ENCODE results near the gene OAS2. TPM values are rescaled to one million over a fixed set of nuclear protein-coding genes. Genes with fewer than 3 reads are reported as not detected.

The OAS2 gene
- total RNA-seq, 1 donor from 2014 or later = 0.41 TPM

DNA sequence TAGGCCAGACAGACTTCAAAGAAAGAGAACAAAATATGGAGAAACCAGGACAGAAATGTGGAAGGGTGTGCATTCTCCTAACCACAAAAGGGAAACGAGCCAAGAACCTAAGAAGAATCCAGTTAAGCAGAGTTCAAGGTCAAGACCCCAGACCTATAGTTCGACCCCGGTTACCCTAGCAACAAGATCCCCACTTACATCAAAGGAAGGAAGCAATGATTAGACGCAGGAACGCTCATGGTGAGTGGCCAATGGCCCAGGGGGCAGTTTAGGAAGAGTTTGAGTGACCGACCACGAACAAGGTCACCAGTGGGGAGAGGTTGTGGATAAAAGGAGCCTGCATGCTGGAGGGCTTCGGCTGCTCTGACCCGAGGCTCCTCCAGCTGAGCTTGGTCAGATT, 36.2 kb downstream of the OAS2 start:
- Mint-ChIP-seq H3K4me3 (ENCODE audit: unreplicated experiment) (no peak overlapping the region), H3K9me3 (ENCODE audit: unreplicated experiment) (no peaks in the 10 kb centered on the region), H3K4me1 (ENCODE audit: unreplicated experiment) (peaks cover 6% of the 10 kb centered on the region), H3K36me3 (ENCODE audit: low read depth, unreplicated experiment) (no peaks in the 10 kb centered on the region), H3K27ac (ENCODE audit: unreplicated experiment) (no peak overlapping the region), H3K27me3 (ENCODE audit: unreplicated experiment) (no peaks in the 10 kb centered on the region)
- TF ChIP-seq, protein P1, sequence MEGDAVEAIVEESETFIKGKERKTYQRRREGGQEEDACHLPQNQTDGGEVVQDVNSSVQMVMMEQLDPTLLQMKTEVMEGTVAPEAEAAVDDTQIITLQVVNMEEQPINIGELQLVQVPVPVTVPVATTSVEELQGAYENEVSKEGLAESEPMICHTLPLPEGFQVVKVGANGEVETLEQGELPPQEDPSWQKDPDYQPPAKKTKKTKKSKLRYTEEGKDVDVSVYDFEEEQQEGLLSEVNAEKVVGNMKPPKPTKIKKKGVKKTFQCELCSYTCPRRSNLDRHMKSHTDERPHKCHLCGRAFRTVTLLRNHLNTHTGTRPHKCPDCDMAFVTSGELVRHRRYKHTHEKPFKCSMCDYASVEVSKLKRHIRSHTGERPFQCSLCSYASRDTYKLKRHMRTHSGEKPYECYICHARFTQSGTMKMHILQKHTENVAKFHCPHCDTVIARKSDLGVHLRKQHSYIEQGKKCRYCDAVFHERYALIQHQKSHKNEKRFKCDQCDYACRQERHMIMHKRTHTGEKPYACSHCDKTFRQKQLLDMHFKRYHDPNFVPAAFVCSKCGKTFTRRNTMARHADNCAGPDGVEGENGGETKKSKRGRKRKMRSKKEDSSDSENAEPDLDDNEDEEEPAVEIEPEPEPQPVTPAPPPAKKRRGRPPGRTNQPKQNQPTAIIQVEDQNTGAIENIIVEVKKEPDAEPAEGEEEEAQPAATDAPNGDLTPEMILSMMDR (IDR thresholded peaks at IDR 0.05; ENCODE audit: unreplicated experiment) = no peak
- DNase-seq (ENCODE audit: low spot score) = no peak

DNA sequence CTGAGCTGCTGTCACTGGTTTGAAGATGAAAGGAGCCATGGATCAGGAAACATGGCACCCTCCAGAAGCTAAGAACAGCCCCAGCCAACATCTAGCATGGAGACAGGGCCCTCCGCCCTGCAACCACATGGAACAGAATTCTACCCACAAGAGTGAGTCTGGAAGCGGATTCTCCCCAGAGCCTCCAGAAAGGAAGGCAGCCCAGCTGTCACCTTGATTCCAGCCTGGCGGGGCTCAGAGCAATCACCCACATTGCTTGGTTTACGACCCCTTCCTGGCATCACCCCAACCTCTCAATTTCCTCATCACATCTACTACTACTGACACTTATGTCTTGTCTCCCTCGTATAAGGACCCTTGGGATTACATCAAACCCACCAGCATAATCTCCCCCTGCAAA, 38.5 kb downstream of the OAS2 start:
- no peak overlapping the region for H3K4me3 Mint-ChIP-seq (ENCODE audit: unreplicated experiment)
- no peak overlapping the region for H3K27ac Mint-ChIP-seq (ENCODE audit: unreplicated experiment)
- no peaks in the 10 kb centered on the region for H3K36me3 Mint-ChIP-seq (ENCODE audit: low read depth, unreplicated experiment)
- DNase-seq (ENCODE audit: low spot score) = no peak
- no peaks in the 10 kb centered on the region for H3K27me3 Mint-ChIP-seq (ENCODE audit: unreplicated experiment)
- TF ChIP-seq, protein P1 (IDR thresholded peaks at IDR 0.05; ENCODE audit: unreplicated experiment) = no peak
- peaks cover 6% of the 10 kb centered on the region for H3K4me1 Mint-ChIP-seq (ENCODE audit: unreplicated experiment)
- no peaks in the 10 kb centered on the region for H3K9me3 Mint-ChIP-seq (ENCODE audit: unreplicated experiment)

DNA sequence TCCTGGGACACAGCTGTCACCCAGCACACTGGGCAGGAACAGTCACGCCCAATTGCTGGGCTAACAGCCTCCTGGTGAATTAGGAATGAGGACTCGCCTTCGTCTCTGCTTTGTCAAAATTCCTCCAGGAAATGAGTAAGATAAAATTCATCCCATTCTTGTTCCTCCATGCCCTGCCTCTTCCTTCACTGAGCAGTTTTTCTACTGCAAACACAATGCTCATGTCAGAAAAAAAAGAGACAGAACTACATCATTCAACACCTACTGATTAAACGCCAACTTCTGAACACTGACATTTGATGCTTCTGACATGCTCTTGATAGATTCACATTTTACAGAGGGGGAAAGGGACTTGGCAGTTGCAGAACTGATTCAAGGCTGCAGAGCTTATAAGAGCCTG, 40.7 kb downstream of the OAS2 start:
- no peak overlapping the region for H3K27ac Mint-ChIP-seq (ENCODE audit: unreplicated experiment)
- H3K36me3 Mint-ChIP-seq (ENCODE audit: low read depth, unreplicated experiment) = no peaks in the 10 kb centered on the region
- H3K9me3 Mint-ChIP-seq (ENCODE audit: unreplicated experiment) = no peaks in the 10 kb centered on the region
- DNase-seq (ENCODE audit: low spot score) = no peak
- H3K27me3 Mint-ChIP-seq (ENCODE audit: unreplicated experiment) = no peaks in the 10 kb centered on the region
- TF ChIP-seq, protein P1 (IDR thresholded peaks at IDR 0.05; ENCODE audit: unreplicated experiment) = no peak
- H3K4me1 Mint-ChIP-seq (ENCODE audit: unreplicated experiment) = peaks cover 6% of the 10 kb centered on the region
- H3K4me3 Mint-ChIP-seq (ENCODE audit: unreplicated experiment) = no peak overlapping the region

DNA sequence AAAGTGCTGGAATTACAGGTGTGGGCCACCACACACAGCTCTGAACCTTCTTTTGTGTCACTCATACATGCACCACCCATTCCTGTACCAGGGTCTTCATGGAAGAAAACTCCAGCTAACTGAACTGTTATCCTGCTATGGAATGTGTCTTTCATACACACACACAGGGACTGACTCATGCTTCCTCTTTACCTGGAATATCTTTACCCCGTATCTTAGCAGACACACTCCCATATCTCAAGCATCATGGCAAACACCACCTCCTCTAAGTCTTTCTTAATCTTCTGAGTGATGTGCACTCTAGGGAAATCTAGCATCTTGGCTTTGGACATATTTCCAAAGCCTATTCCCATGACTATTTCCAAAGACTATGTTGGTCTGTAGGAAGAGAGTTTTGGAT, 43.2 kb downstream of the OAS2 start:
- H3K4me1 Mint-ChIP-seq (ENCODE audit: unreplicated experiment) = peaks cover 6% of the 10 kb centered on the region
- H3K4me3 Mint-ChIP-seq (ENCODE audit: unreplicated experiment) = no peak overlapping the region
- TF ChIP-seq, protein P1 (IDR thresholded peaks at IDR 0.05; ENCODE audit: unreplicated experiment) = no peak
- no peaks in the 10 kb centered on the region for H3K9me3 Mint-ChIP-seq (ENCODE audit: unreplicated experiment)
- no peaks in the 10 kb centered on the region for H3K36me3 Mint-ChIP-seq (ENCODE audit: low read depth, unreplicated experiment)
- no peak overlapping the region for H3K27ac Mint-ChIP-seq (ENCODE audit: unreplicated experiment)
- no peak for DNase-seq (ENCODE audit: low spot score)
- no peaks in the 10 kb centered on the region for H3K27me3 Mint-ChIP-seq (ENCODE audit: unreplicated experiment)

DNA sequence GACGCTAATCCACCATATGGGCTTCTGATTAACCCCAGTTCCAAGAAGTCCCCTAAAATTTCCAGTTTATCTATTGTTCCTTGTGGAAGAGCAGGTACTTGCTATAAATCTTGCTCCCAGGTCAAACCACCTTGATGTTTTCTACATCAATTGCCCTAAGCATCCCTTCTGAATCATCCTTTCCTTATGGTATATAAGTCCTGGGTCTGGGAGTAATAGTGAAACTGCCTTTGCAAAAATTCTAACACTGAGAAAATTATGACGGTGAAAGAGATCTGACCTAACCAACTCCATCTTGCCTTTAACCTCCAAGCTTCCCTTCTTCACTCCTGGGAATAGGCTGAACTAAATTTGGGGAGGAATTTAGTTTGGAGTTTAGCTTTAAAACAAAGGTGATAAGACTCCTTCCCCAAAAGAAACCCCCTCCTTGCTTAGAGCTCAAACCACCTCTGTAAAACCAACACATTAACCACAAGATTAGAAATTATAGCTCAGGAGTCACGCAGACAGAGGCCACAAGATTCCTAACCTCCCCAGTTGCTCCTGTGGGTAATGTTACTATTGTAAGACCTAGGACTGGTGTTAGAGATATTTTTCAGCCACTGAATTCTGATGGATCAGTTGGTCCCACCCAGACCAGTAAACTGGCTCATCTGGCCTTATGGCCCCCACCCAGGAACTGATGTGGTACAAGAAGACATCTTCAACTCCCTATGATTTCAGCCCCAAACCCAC, 44.4 kb downstream of the OAS2 start:
- Mint-ChIP-seq H3K27ac (ENCODE audit: unreplicated experiment) (no peak overlapping the region), H3K4me1 (ENCODE audit: unreplicated experiment) (peaks cover 6% of the 10 kb centered on the region), H3K36me3 (ENCODE audit: low read depth, unreplicated experiment) (no peaks in the 10 kb centered on the region), H3K9me3 (ENCODE audit: unreplicated experiment) (no peaks in the 10 kb centered on the region), H3K27me3 (ENCODE audit: unreplicated experiment) (no peaks in the 10 kb centered on the region), H3K4me3 (ENCODE audit: unreplicated experiment) (no peak overlapping the region)
- TF ChIP-seq, protein P1 (IDR thresholded peaks at IDR 0.05; ENCODE audit: unreplicated experiment) = no peak
- no peak for DNase-seq (ENCODE audit: low spot score)

All from endothelial cell (in vitro differentiated cells).